GM12878 (cell line): ENCODE results near the gene HLA-DMA. TPM values are rescaled to one million over a fixed set of nuclear protein-coding genes. Genes with fewer than 3 reads are reported as not detected.
A peak's percentile ranks its signal among the peaks of the same experiment; 100 is the strongest.

Experiments
- BACH1 ChIP-seq: fragments of 450-650 bp; IDR thresholded peaks from 2 replicates; pipeline ENCODE4 v1.6.1; 2017; ENCODE audit warnings: mild to moderate bottlenecking, borderline replicate concordance
- BCL11A ChIP-seq: IDR thresholded peaks from 2 replicates; pipeline ENCODE4 v1.6.1; 2011; ENCODE audit warnings: low read depth, low read length
- E2F4 ChIP-seq: IDR thresholded peaks from 2 replicates; pipeline ENCODE4 v1.6.1; 2012; ENCODE audit warnings: low read depth, low read length, improper control_type of control experiment
- E2F8 ChIP-seq: fragments of 450-650 bp; IDR thresholded peaks from 2 replicates; pipeline ENCODE4 v1.6.1; 2018; ENCODE audit warnings: mild to moderate bottlenecking, low read depth, moderate library complexity; ENCODE audit not compliant: partially characterized antibody
- ESRRA ChIP-seq: IDR thresholded peaks from 2 replicates; pipeline ENCODE4 v1.6.1; 2012; ENCODE audit warnings: mild to moderate bottlenecking, low read length, improper control_type of control experiment
- EZH2 ChIP-seq: IDR thresholded peaks from 2 replicates; pipeline ENCODE4 v1.6.1; 2012; ENCODE audit warnings: low read depth, mild to moderate bottlenecking, control low read depth, inconsistent platforms, low read length, borderline replicate concordance; ENCODE audit not compliant: control insufficient read depth
- IKZF1 ChIP-seq: fragments of 450-650 bp; conservative IDR thresholded peaks from 2 replicates; pipeline ENCODE4 v1.6.1; 2017; ENCODE audit warnings: antibody characterized with exemption, mild to moderate bottlenecking
- IKZF2 ChIP-seq, 2 experiments: fragments of 450-650 bp; IDR thresholded peaks; 2 replicates each; pipeline ENCODE4 v1.6.1; 2017; ENCODE audit warnings: mild to moderate bottlenecking in 2 of 2, moderate library complexity in 2 of 2
- LARP7 ChIP-seq: fragments of 450-650 bp; IDR thresholded peaks from 2 replicates; pipeline ENCODE4 v1.6.1; 2017; ENCODE audit warnings: mild to moderate bottlenecking
- MLLT1 ChIP-seq: fragments of 450-650 bp; IDR thresholded peaks from 2 replicates; pipeline ENCODE4 v1.6.1; 2016; ENCODE audit warnings: mild to moderate bottlenecking
- MXI1 ChIP-seq: fragments of 150-350 bp; IDR thresholded peaks from 2 replicates; pipeline ENCODE4 v1.6.1; 2011; ENCODE audit warnings: low read depth, mild to moderate bottlenecking, inconsistent platforms, low read length, improper control_type of control experiment
- MYB ChIP-seq: fragments of 150-350 bp; IDR thresholded peaks from 2 replicates; pipeline ENCODE4 v1.6.1; 2014; ENCODE audit warnings: mild to moderate bottlenecking, low read depth, low read length, borderline replicate concordance
- MYC ChIP-seq: IDR thresholded peaks from 2 replicates; pipeline ENCODE4 v1.6.1; 2011; ENCODE audit warnings: mild to moderate bottlenecking, low read length, moderate library complexity, inconsistent platforms; ENCODE audit not compliant: insufficient read depth, insufficient replicate concordance, insufficient read length, severe bottlenecking
- NFXL1 ChIP-seq: fragments of 450-650 bp; IDR thresholded peaks from 2 replicates; pipeline ENCODE4 v1.6.1; 2017; ENCODE audit warnings: antibody characterized with exemption, mild to moderate bottlenecking, borderline replicate concordance
- PML ChIP-seq: IDR thresholded peaks from 2 replicates; pipeline ENCODE4 v1.6.1; 2012; ENCODE audit warnings: low read length, inconsistent platforms
- REST ChIP-seq: IDR thresholded peaks from 2 replicates; pipeline ENCODE4 v1.6.1; 2012; ENCODE audit warnings: mild to moderate bottlenecking, low read depth, low read length
- SMAD1 ChIP-seq: fragments of 450-650 bp; IDR thresholded peaks from 2 replicates; pipeline ENCODE4 v1.6.1; 2018; ENCODE audit warnings: mild to moderate bottlenecking, low read depth; ENCODE audit not compliant: partially characterized antibody
- SP1 ChIP-seq: IDR thresholded peaks from one replicate; pipeline ENCODE4 v1.6.1; 2011; ENCODE audit warnings: low read depth, low read length
- SRF ChIP-seq, 2 experiments: IDR thresholded peaks; 2 replicates each; pipeline ENCODE4 v1.6.1; 2011; ENCODE audit warnings: low read depth in 2 of 2, low read length in 2 of 2, mild to moderate bottlenecking in 1 of 2, moderate library complexity in 1 of 2
- TAF1 ChIP-seq: IDR thresholded peaks from 2 replicates; pipeline ENCODE4 v1.6.1; 2011; ENCODE audit warnings: mild to moderate bottlenecking, low read depth, low read length, borderline replicate concordance
- ZNF384 ChIP-seq: IDR thresholded peaks from 2 replicates; pipeline ENCODE4 v1.6.1; 2012; ENCODE audit warnings: low read depth, mild to moderate bottlenecking, low read length, improper control_type of control experiment, borderline replicate concordance
- polyA plus RNA-seq, 11 experiments: library from polyadenylated mRNA; depleted of rRNA in 4 of 11; unstranded in 6 of 11; stranded (reverse) in 5 of 11; fragments of >200 nt; fragmentation: Nextera tagmentation in 4 of 11; fragmentation: Illumina TruSeq in 1 of 11; extraction: Ambion mirVana in 4 of 11; extraction: Trizol in 1 of 11; gene quantifications; 1 replicate in 1 of 11; 2 replicates in 10 of 11; pipeline versions ENCODE4 v1.2.1 to v1.2.3, GENCODE V29; 2011 to 2016; ENCODE audit warnings: inconsistent platforms in 2 of 11, missing spikeins in 2 of 11, low read depth in 1 of 11
- total RNA-seq, 4 experiments: library from RNA; depleted of rRNA in 3 of 4; stranded (reverse); fragments of >200 nt in 3 of 4; fragmentation: Illumina TruSeq in 1 of 4; extraction: Trizol in 1 of 4; gene quantifications; 2 replicates each; pipeline versions ENCODE4 v1.2.1 to v1.2.3, GENCODE V29; 2013 to 2021

HLA-DMA gene
- total and polyA plus RNA-seq, 10 of the 15 experiments (the other 5 are each of a cell fraction or from before 2014, with no cell fraction given), result 177 to 552 (median 309) TPM

- TF ChIP-seq SRF (IDR thresholded peaks at IDR 0.05; ENCODE audit: low read depth in 2 of 2, low read length in 2 of 2) (no peak), REST (no peak), EZH2 (no peak), E2F4 (0 out of 2 replicates have a peak, but pooled peaks have one; percentile 38), MXI1 (peak; percentile 39; the same call in 1 of the 2 replicates), BCL11A (0 out of 2 replicates have a peak, but pooled peaks have one; percentile 24), MLLT1 (0 out of 2 replicates have a peak, but pooled peaks have one; percentile 72), SP1 (no peak), MYB (no peak), E2F8 (no peak), SMAD1 (no peak), ZNF384 (no peak), NFXL1 (no peak), TAF1 (peak; percentile 71), MYC (peak; percentile 95), IKZF1 (peak; percentile 93), LARP7 (peak; percentile 85), BACH1 (peak; percentile 60), IKZF2 (IDR thresholded peaks at IDR 0.05) (peak; percentile 8 to 23; a peak in 1 of 4 replicates), ESRRA (peak; percentile 34; the same call in 1 of the 2 replicates), PML (no peak)
These were observed 15.4 kb upstream of the HLA-DMA start, which contains the start of gene BRD2 (continued) for GRCh38 chr6:32968093-32968866.
